K562 (cell line): Measurements from ENCODE around the gene GPX5. TPM values are rescaled to one million over a fixed set of nuclear protein-coding genes. Genes with fewer than 3 reads are reported as not detected.

Experiments
- BCOR ChIP-seq: fragments of 450-650 bp; IDR thresholded peaks from 2 replicates; pipeline ENCODE4 v1.6.1; 2016
- ETV1 ChIP-seq: fragments of 450-650 bp; conservative IDR thresholded peaks from 2 replicates; pipeline ENCODE4 v1.6.1; 2016; ENCODE audit warnings: missing genetic modification characterization, control low read depth, low read depth, missing compliant biosample characterization
- GABPB2 ChIP-seq: fragments of 250-450 bp; sonication (Bioruptor Pico); conservative IDR thresholded peaks from 2 replicates; pipeline ENCODE4 v1.5.1; 2021; ENCODE audit warnings: mild to moderate bottlenecking
- HMG20A ChIP-seq: fragments of 450-650 bp; formaldehyde crosslinking; conservative IDR thresholded peaks from 2 replicates; pipeline ENCODE4 v1.4.0; 2020; ENCODE audit warnings: mild to moderate bottlenecking, mixed read lengths
- HSF4 ChIP-seq: fragments of 250-450 bp; sonication (Bioruptor Pico); IDR thresholded peaks from 2 replicates; pipeline ENCODE4 v2.1.2; 2022; ENCODE audit warnings: mild to moderate bottlenecking, moderate library complexity, borderline replicate concordance
- IRF9 ChIP-seq: fragments of 450-650 bp; IDR thresholded peaks from 2 replicates; pipeline ENCODE4 v1.6.1; 2016; ENCODE audit warnings: missing biosample characterization, missing genetic modification characterization
- MAFK ChIP-seq: IDR thresholded peaks from 2 replicates; pipeline ENCODE4 v1.6.1; 2011; ENCODE audit warnings: low read length, improper control_type of control experiment
- MEF2A ChIP-seq: IDR thresholded peaks from 2 replicates; pipeline ENCODE4 v1.6.1; 2011; ENCODE audit warnings: low read depth, mild to moderate bottlenecking, low read length, moderate library complexity; ENCODE audit not compliant: control insufficient read depth
- MYC ChIP-seq, 2 experiments: fragments of 250-450 bp in 1 of 2; sonication (Bioruptor Pico) in 1 of 2; IDR thresholded peaks; 2 replicates each; pipeline versions ENCODE4 v1.5.1 to v1.6.1; 2012 to 2021; ENCODE audit warnings: low read depth in 2 of 2, borderline replicate concordance in 1 of 2, improper control_type of control experiment in 1 of 2, low read length in 1 of 2, mild to moderate bottlenecking in 1 of 2, moderate library complexity in 1 of 2
- NCOA1 ChIP-seq: fragments of 450-650 bp; IDR thresholded peaks from 2 replicates; pipeline ENCODE4 v1.6.1; 2016; ENCODE audit warnings: low read depth
- RBFOX2 ChIP-seq: fragments of 200-400 bp; formaldehyde crosslinking; IDR thresholded peaks from 2 replicates; pipeline ENCODE4 v1.6.1; 2017; ENCODE audit warnings: low read depth, mild to moderate bottlenecking, low read length, moderate library complexity
- TEAD1 ChIP-seq, 2 experiments: fragments of 450-650 bp in 1 of 2; sonication (generic) in 1 of 2; formaldehyde crosslinking; IDR thresholded peaks; 2 replicates each; pipeline versions ENCODE4 v1.4.0 to v1.8.0; 2020 to 2022; ENCODE audit warnings: mild to moderate bottlenecking in 2 of 2, missing genetic modification reagents in 1 of 2
- ZBTB33 ChIP-seq: sonication (generic); formaldehyde crosslinking; IDR thresholded peaks from 2 replicates; pipeline ENCODE4 v1.8.1; 2023; ENCODE audit warnings: mild to moderate bottlenecking, missing genetic modification reagents
- ZKSCAN3 ChIP-seq: fragments of 250-450 bp; sonication (Bioruptor Pico); IDR thresholded peaks from 2 replicates; pipeline ENCODE4 v1.4.0; 2020
- ZNF277 ChIP-seq: fragments of 250-450 bp; sonication (Bioruptor Pico); IDR thresholded peaks from 2 replicates; pipeline ENCODE4 v1.8.0; 2022; ENCODE audit warnings: inconsistent platforms, mild to moderate bottlenecking, moderate library complexity, borderline replicate concordance
- ZNF395 ChIP-seq: fragments of 200-800 bp; sonication (Bioruptor generic); IDR thresholded peaks from 2 replicates; pipeline ENCODE4 v1.6.1; 2017; ENCODE audit warnings: missing genetic modification characterization, missing compliant biosample characterization
- polyA plus RNA-seq, 8 experiments: library from polyadenylated mRNA; depleted of rRNA in 4 of 8; stranded (reverse) in 5 of 8; unstranded in 3 of 8; fragments of >200 nt; fragmentation: Nextera tagmentation in 2 of 8; fragmentation: Illumina TruSeq in 1 of 8; extraction: Ambion mirVana in 2 of 8; extraction: Trizol in 1 of 8; gene quantifications; 2 replicates each; pipeline versions ENCODE4 v1.2.1 to v1.2.3, GENCODE V29; 2011 to 2014; ENCODE audit warnings: inconsistent platforms in 1 of 8, missing spikeins in 1 of 8
- total RNA-seq, 7 experiments: library from RNA; depleted of rRNA in 6 of 7; stranded (reverse); fragments of >200 nt in 6 of 7; fragmentation: Illumina TruSeq in 2 of 7; extraction: Trizol in 2 of 7; gene quantifications; 2 replicates each; pipeline versions ENCODE4 v1.2.1 to v1.2.3, GENCODE V29; 2011 to 2021; ENCODE audit warnings: low replicate concordance in 1 of 7

The GPX5 gene
- total and polyA plus RNA-seq, 9 of the 15 experiments (the other 6 are each of a cell fraction or from before 2014, with no cell fraction given) = 0.07 to 0.18 (median 0.15) TPM; not detected in 6

- TF ChIP-seq ZNF395 (CRISPR knock-in tag) = peak; percentile 85; the same call in 1 of the 2 replicates
- TF ChIP-seq ZKSCAN3 (CRISPR knock-in tag) = no peak
- TF ChIP-seq NCOA1 = no peak; the same call in 1 of the 2 replicates
- peak; percentile 89 for TF ChIP-seq ZBTB33 (CRISPR knock-in tag)
- peak; percentile 91 for TF ChIP-seq ETV1 (tag)
- TF ChIP-seq MYC (IDR thresholded peaks at IDR 0.05; ENCODE audit: low read depth, low read length) = peak; percentile 67
- TF ChIP-seq MYC (CRISPR knock-in tag; IDR thresholded peaks at IDR 0.05; ENCODE audit: borderline replicate concordance, low read depth) = peak; percentile 72; the same call in 1 of the 2 replicates
- no peak for TF ChIP-seq ZNF277 (CRISPR knock-in tag)
- TF ChIP-seq HSF4 (CRISPR knock-in tag) = no peak
- peak; percentile 65 for TF ChIP-seq IRF9 (tag)
- peak; percentile 48; the same call in 1 of the 2 replicates for TF ChIP-seq RBFOX2
- TF ChIP-seq BCOR = peak; percentile 89
- TF ChIP-seq TEAD1 (CRISPR knock-in tag; IDR thresholded peaks at IDR 0.05) = 0 out of 4 replicates have a peak, but pooled peaks of 1 of the 2 experiments have one; percentile 63
- TF ChIP-seq MAFK = no peak
- TF ChIP-seq GABPB2 = no peak
- no peak for TF ChIP-seq HMG20A (CRISPR knock-in tag)
- peak; percentile 55 for TF ChIP-seq MEF2A
These were observed 17.0 kb downstream of the GPX5 start (continued) for GRCh38 chr6:28542440-28543296.
